Activated CD4-positive, alpha-beta memory T cell treated with anti-CD3 and anti-CD28 coated beads for 36 hours (primary cell): ENCODE results near the gene SH3RF3. TPM values are rescaled to one million over a fixed set of nuclear protein-coding genes. Genes with fewer than 3 reads are reported as not detected.

Experiments
- CTCF ChIA-PET: fragments of 350-600 bp; sonication (Branson Sonifier 250); formaldehyde crosslinking; loops from one replicate; lab custom pipeline; 2021; ENCODE audit warnings: antibody characterized with exemption, inconsistent platforms; lab: Charles Lee
- POLR2A ChIA-PET: fragments of 350-600 bp; sonication (Branson Sonifier 250); formaldehyde crosslinking; loops from one replicate; lab custom pipeline; 2021; ENCODE audit warnings: antibody characterized with exemption; lab: Charles Lee
- DNase-seq: peaks from one replicate; pipeline ENCODE4 v3.0.0-alpha.2; 2020
- H3K27ac Mint-ChIP-seq: one replicate; pipeline ENCODE4 v1.8.0; 2021; ENCODE audit warnings: mixed read lengths
- H3K27me3 Mint-ChIP-seq: one replicate; pipeline ENCODE4 v1.8.0; 2021; ENCODE audit warnings: mixed read lengths
- H3K36me3 Mint-ChIP-seq: one replicate; pipeline ENCODE4 v1.8.0; 2021; ENCODE audit warnings: mixed read lengths
- H3K4me1 Mint-ChIP-seq: one replicate; pipeline ENCODE4 v1.8.0; 2021; ENCODE audit warnings: low read depth, mixed read lengths
- H3K4me3 Mint-ChIP-seq: one replicate; pipeline ENCODE4 v1.8.0; 2021; ENCODE audit warnings: mild to moderate bottlenecking, mixed read lengths
- H3K9me3 Mint-ChIP-seq: one replicate; pipeline ENCODE4 v1.8.0; 2021; ENCODE audit warnings: mixed read lengths
- intact Hi-C: fragments of 100-400 bp; cut with micrococcal nuclease; formaldehyde crosslinking; loops from one replicate; pipeline ENCODE4 v1.15.1; 2023
- total RNA-seq, 2 experiments: library from RNA; stranded (reverse); gene quantifications; one replicate each; pipeline ENCODE4 v1.2.3, GENCODE V29; 2021

The SH3RF3 gene
- total RNA-seq, 2 experiments from 2014 or later: 0.33 to 0.34 TPM

- no peaks in the 10 kb centered on the region for H3K4me1 Mint-ChIP-seq
- intact Hi-C loops: no loop called here
- H3K27ac Mint-ChIP-seq: no peak overlapping the region
- ChIA-PET CTCF (no interaction called here), POLR2A (no interaction called here)
- no peaks in the 10 kb centered on the region for H3K9me3 Mint-ChIP-seq
- DNase-seq: no peak
- no peaks in the 10 kb centered on the region for H3K36me3 Mint-ChIP-seq
- H3K4me3 Mint-ChIP-seq: no peak overlapping the region
- no peaks in the 10 kb centered on the region for H3K27me3 Mint-ChIP-seq
Observed at GRCh38 chr2:109410039-109410815, 281.2 kb downstream of the SH3RF3 start.

GRCh38 chr2:109411640-109412325 lies 282.8 kb downstream of the SH3RF3 start:
- POLR2A ChIA-PET: no interaction called here
- DNase-seq: no peak
- Mint-ChIP-seq H3K27me3 (no peaks in the 10 kb centered on the region), H3K4me3 (no peak overlapping the region), H3K9me3 (no peaks in the 10 kb centered on the region), H3K36me3 (no peaks in the 10 kb centered on the region), H3K4me1 (no peaks in the 10 kb centered on the region), H3K27ac (no peak overlapping the region)
- CTCF ChIA-PET: no interaction called here
- intact Hi-C loops: no loop called here

- Mint-ChIP-seq H3K27me3 (no peaks in the 10 kb centered on the region), H3K4me3 (no peak overlapping the region)
- CTCF ChIA-PET: no interaction called here
Observed at GRCh38 chr2:109415581-109416013, 286.6 kb downstream of the SH3RF3 start.

GRCh38 chr2:109417701-109418335 lies 288.8 kb downstream of the SH3RF3 start:
- Mint-ChIP-seq H3K9me3 (no peaks in the 10 kb centered on the region), H3K27ac (no peak overlapping the region), H3K4me3 (no peak overlapping the region), H3K36me3 (no peaks in the 10 kb centered on the region), H3K4me1 (no peaks in the 10 kb centered on the region), H3K27me3 (no peaks in the 10 kb centered on the region)
- DNase-seq: no peak
- ChIA-PET CTCF (no interaction called here), POLR2A (no interaction called here)
- intact Hi-C loops: no loop called here

More at GRCh38 chr2:109415581-109416013, 286.6 kb downstream of the SH3RF3 start:
- Mint-ChIP-seq H3K9me3 (no peaks in the 10 kb centered on the region), H3K27ac (no peak overlapping the region), H3K36me3 (no peaks in the 10 kb centered on the region), H3K4me1 (no peaks in the 10 kb centered on the region)
- POLR2A ChIA-PET: no interaction called here
- intact Hi-C loops: no loop called here
- no peak for DNase-seq

- H3K36me3 Mint-ChIP-seq: no peaks in the 10 kb centered on the region
- intact Hi-C loops: no loop called here
- H3K4me1 Mint-ChIP-seq: no peaks in the 10 kb centered on the region
- no peak overlapping the region for H3K27ac Mint-ChIP-seq
- ChIA-PET POLR2A (no interaction called here), CTCF (no interaction called here)
- no peaks in the 10 kb centered on the region for H3K27me3 Mint-ChIP-seq
- no peak overlapping the region for H3K4me3 Mint-ChIP-seq
- H3K9me3 Mint-ChIP-seq: no peaks in the 10 kb centered on the region
- DNase-seq: no peak
Observed at GRCh38 chr2:109418716-109419115, 289.7 kb downstream of the SH3RF3 start.

GRCh38 chr2:109419171-109419756 lies 290.3 kb downstream of the SH3RF3 start:
- intact Hi-C loops: no loop called here
- no peak for DNase-seq
- no peaks in the 10 kb centered on the region for H3K9me3 Mint-ChIP-seq
- H3K36me3 Mint-ChIP-seq: no peaks in the 10 kb centered on the region
- ChIA-PET POLR2A (no interaction called here), CTCF (no interaction called here)
- H3K27me3 Mint-ChIP-seq: no peaks in the 10 kb centered on the region
- no peak overlapping the region for H3K4me3 Mint-ChIP-seq
- H3K27ac Mint-ChIP-seq: no peak overlapping the region
- no peaks in the 10 kb centered on the region for H3K4me1 Mint-ChIP-seq

GRCh38 chr2:109419960-109420370 lies 291.0 kb downstream of the SH3RF3 start:
- no peak overlapping the region for H3K27ac Mint-ChIP-seq
- intact Hi-C loops: no loop called here
- ChIA-PET POLR2A (no interaction called here), CTCF (no interaction called here)
- no peaks in the 10 kb centered on the region for H3K27me3 Mint-ChIP-seq
- no peaks in the 10 kb centered on the region for H3K36me3 Mint-ChIP-seq
- DNase-seq: no peak
- no peak overlapping the region for H3K4me3 Mint-ChIP-seq
- H3K9me3 Mint-ChIP-seq: no peaks in the 10 kb centered on the region
- no peaks in the 10 kb centered on the region for H3K4me1 Mint-ChIP-seq

- Mint-ChIP-seq H3K27me3 (no peaks in the 10 kb centered on the region), H3K27ac (no peak overlapping the region), H3K36me3 (no peaks in the 10 kb centered on the region), H3K4me3 (no peak overlapping the region), H3K9me3 (no peaks in the 10 kb centered on the region), H3K4me1 (no peaks in the 10 kb centered on the region)
- POLR2A ChIA-PET: no interaction called here
- no peak for DNase-seq
- CTCF ChIA-PET: no interaction called here
- intact Hi-C loops: no loop called here
Observed at GRCh38 chr2:109421101-109421500, 292.1 kb downstream of the SH3RF3 start.

- H3K9me3 Mint-ChIP-seq: no peaks in the 10 kb centered on the region
Observed at GRCh38 chr2:109421642-109422041, 292.6 kb downstream of the SH3RF3 start.

GRCh38 chr2:109422071-109422757 lies 293.2 kb downstream of the SH3RF3 start:
- no peaks in the 10 kb centered on the region for H3K36me3 Mint-ChIP-seq
- H3K9me3 Mint-ChIP-seq: no peaks in the 10 kb centered on the region
- DNase-seq: no peak
- no peak overlapping the region for H3K4me3 Mint-ChIP-seq
- H3K27me3 Mint-ChIP-seq: no peaks in the 10 kb centered on the region
- no peaks in the 10 kb centered on the region for H3K4me1 Mint-ChIP-seq
- H3K27ac Mint-ChIP-seq: no peak overlapping the region
- intact Hi-C loops: no loop called here
- CTCF ChIA-PET: no interaction called here
- POLR2A ChIA-PET: no interaction called here

More at GRCh38 chr2:109421642-109422041, 292.6 kb downstream of the SH3RF3 start:
- DNase-seq: no peak
- ChIA-PET CTCF (no interaction called here), POLR2A (no interaction called here)
- no peak overlapping the region for H3K4me3 Mint-ChIP-seq
- intact Hi-C loops: no loop called here
- no peaks in the 10 kb centered on the region for H3K4me1 Mint-ChIP-seq
- no peaks in the 10 kb centered on the region for H3K27me3 Mint-ChIP-seq
- no peak overlapping the region for H3K27ac Mint-ChIP-seq
- H3K36me3 Mint-ChIP-seq: no peaks in the 10 kb centered on the region

- intact Hi-C loops: no loop called here
- Mint-ChIP-seq H3K9me3 (no peaks in the 10 kb centered on the region), H3K36me3 (no peaks in the 10 kb centered on the region), H3K4me1 (no peaks in the 10 kb centered on the region), H3K27ac (no peak overlapping the region), H3K27me3 (no peaks in the 10 kb centered on the region), H3K4me3 (no peak overlapping the region)
- POLR2A ChIA-PET: no interaction called here
- CTCF ChIA-PET: no interaction called here
- DNase-seq: no peak
Observed at GRCh38 chr2:109422758-109423500, 293.9 kb downstream of the SH3RF3 start.
